Osteoblast (primary cell): ENCODE measurements around the gene C3orf85. TPM values are rescaled to one million over a fixed set of nuclear protein-coding genes. Genes with fewer than 3 reads are reported as not detected.

ENCODE experiments used
- DNase-seq: peaks from one replicate; pipeline ENCODE4 v3.0.0; 2011; ENCODE audit warnings: low spot score, mixed read lengths; ENCODE audit not compliant: insufficient read length; ENCODE audit errors: missing footprints
- H2AFZ ChIP-seq: 2 replicates; pipeline ENCODE4 v1.6.0; 2011; ENCODE audit warnings: mild to moderate bottlenecking, low read length
- H3K27ac ChIP-seq: 2 replicates; pipeline ENCODE4 v1.5.1; 2011; ENCODE audit warnings: mild to moderate bottlenecking, low read depth, low read length, moderate library complexity
- H3K27me3 ChIP-seq: 2 replicates; pipeline ENCODE4 v1.6.0; 2012; ENCODE audit warnings: mild to moderate bottlenecking, control low read depth, inconsistent platforms, low read length, moderate library complexity; ENCODE audit not compliant: insufficient read depth
- H3K36me3 ChIP-seq: 2 replicates; pipeline ENCODE4 v1.5.1; 2011; ENCODE audit warnings: mild to moderate bottlenecking, low read length, control low read depth, moderate library complexity; ENCODE audit not compliant: insufficient read depth
- H3K4me1 ChIP-seq: 2 replicates; pipeline ENCODE4 v1.5.1; 2011; ENCODE audit warnings: mild to moderate bottlenecking, low read length, control low read depth, moderate library complexity; ENCODE audit not compliant: insufficient read depth
- H3K4me2 ChIP-seq: 2 replicates; pipeline ENCODE4 v1.6.0; 2011; ENCODE audit warnings: mild to moderate bottlenecking, low read length; ENCODE audit not compliant: insufficient read depth
- H3K4me3 ChIP-seq: fragments of 200-600 bp; sonication (generic); 3 replicates; pipeline ENCODE4 v1.5.1; 2012; ENCODE audit warnings: mild to moderate bottlenecking, low read length, inconsistent platforms; ENCODE audit not compliant: insufficient read depth
- H3K79me2 ChIP-seq: 2 replicates; pipeline ENCODE4 v1.6.0; 2012; ENCODE audit warnings: mild to moderate bottlenecking, low read length, control low read depth, inconsistent platforms; ENCODE audit not compliant: insufficient read depth
- H3K9me3 ChIP-seq: 2 replicates; pipeline ENCODE4 v1.5.1; 2011; ENCODE audit warnings: low read depth, low read length, control low read depth
- H4K20me1 ChIP-seq: 2 replicates; pipeline ENCODE4 v1.6.0; 2012; ENCODE audit warnings: mild to moderate bottlenecking, low read length, control low read depth; ENCODE audit not compliant: insufficient read depth
- CTCF ChIP-seq: IDR thresholded peaks from 2 replicates; pipeline ENCODE4 v1.5.1; 2011; ENCODE audit warnings: mild to moderate bottlenecking, low read depth, low read length, moderate library complexity; ENCODE audit errors: extremely low read depth
- total RNA-seq: library from RNA; depleted of rRNA; stranded (reverse); fragments of >200 nt; gene quantifications from 2 replicates; pipeline ENCODE4 v1.2.3, GENCODE V29; 2012

The C3orf85 gene
- total RNA-seq, 1 donor: not detected

GRCh38 chr3:109154979-109155378 is 18.5 kb downstream of the C3orf85 start:
- H3K27me3 ChIP-seq: no peaks in the 10 kb centered on the region
- no peaks in the 10 kb centered on the region for H3K79me2 ChIP-seq
- H3K4me1 ChIP-seq: no peaks in the 10 kb centered on the region
- H3K27ac ChIP-seq: no peak overlapping the region
- no peak overlapping the region for H3K4me3 ChIP-seq
- peaks cover 2% of the 10 kb centered on the region for H3K9me3 ChIP-seq
- no peaks in the 10 kb centered on the region for H3K36me3 ChIP-seq
- no peak overlapping the region for H3K4me2 ChIP-seq
- H2AFZ ChIP-seq: no peak overlapping the region
- no peaks in the 10 kb centered on the region for H4K20me1 ChIP-seq
- no peak for DNase-seq
- no peak for TF ChIP-seq CTCF

GRCh38 chr3:109155828-109156227 is 19.3 kb downstream of the C3orf85 start:
- Histone ChIP-seq H3K79me2 (no peaks in the 10 kb centered on the region), H3K9me3 (no peaks in the 10 kb centered on the region)
- no peak for DNase-seq

GRCh38 chr3:109161487-109162123 is 25.1 kb downstream of the C3orf85 start:
- Histone ChIP-seq H3K27me3 (no peaks in the 10 kb centered on the region), H3K27ac (no peak overlapping the region), H4K20me1 (no peaks in the 10 kb centered on the region), H3K79me2 (no peaks in the 10 kb centered on the region), H3K36me3 (no peaks in the 10 kb centered on the region), H3K9me3 (no peaks in the 10 kb centered on the region), H2AFZ (no peak overlapping the region), H3K4me3 (no peak overlapping the region), H3K4me1 (no peaks in the 10 kb centered on the region), H3K4me2 (no peak overlapping the region)
- no peak for DNase-seq
- TF ChIP-seq CTCF: no peak

More at GRCh38 chr3:109155828-109156227, 19.3 kb downstream of the C3orf85 start:
- Histone ChIP-seq H3K4me3 (no peak overlapping the region), H2AFZ (no peak overlapping the region), H3K36me3 (no peaks in the 10 kb centered on the region), H3K4me2 (no peak overlapping the region), H3K4me1 (no peaks in the 10 kb centered on the region), H3K27me3 (no peaks in the 10 kb centered on the region), H3K27ac (no peak overlapping the region), H4K20me1 (no peaks in the 10 kb centered on the region)
- TF ChIP-seq CTCF: no peak

- H3K79me2 ChIP-seq: no peaks in the 10 kb centered on the region
- no peak overlapping the region for H3K27ac ChIP-seq
- no peaks in the 10 kb centered on the region for H3K36me3 ChIP-seq
- H3K27me3 ChIP-seq: no peaks in the 10 kb centered on the region
- no peak for TF ChIP-seq CTCF
- no peaks in the 10 kb centered on the region for H3K4me1 ChIP-seq
- H4K20me1 ChIP-seq: no peaks in the 10 kb centered on the region
- DNase-seq: no peak
- H3K4me2 ChIP-seq: no peak overlapping the region
- H2AFZ ChIP-seq: no peak overlapping the region
- no peaks in the 10 kb centered on the region for H3K9me3 ChIP-seq
- H3K4me3 ChIP-seq: no peak overlapping the region
These were observed 29.4 kb downstream of the C3orf85 start for GRCh38 chr3:109165905-109166304.
